GF-D8 (cell line): Measurements from ENCODE around the gene OPTC.
"Not testable (repeated sequence)": the region's sequence is repeated elsewhere in the genome, so short reads cannot be mapped to it uniquely, and the experiment has no call there.

Source experiments
- DNase-seq: peaks from one replicate; lab custom pipeline; 2025; lab: John Stamatoyannopoulos, UW

OPTC gene

DNA sequence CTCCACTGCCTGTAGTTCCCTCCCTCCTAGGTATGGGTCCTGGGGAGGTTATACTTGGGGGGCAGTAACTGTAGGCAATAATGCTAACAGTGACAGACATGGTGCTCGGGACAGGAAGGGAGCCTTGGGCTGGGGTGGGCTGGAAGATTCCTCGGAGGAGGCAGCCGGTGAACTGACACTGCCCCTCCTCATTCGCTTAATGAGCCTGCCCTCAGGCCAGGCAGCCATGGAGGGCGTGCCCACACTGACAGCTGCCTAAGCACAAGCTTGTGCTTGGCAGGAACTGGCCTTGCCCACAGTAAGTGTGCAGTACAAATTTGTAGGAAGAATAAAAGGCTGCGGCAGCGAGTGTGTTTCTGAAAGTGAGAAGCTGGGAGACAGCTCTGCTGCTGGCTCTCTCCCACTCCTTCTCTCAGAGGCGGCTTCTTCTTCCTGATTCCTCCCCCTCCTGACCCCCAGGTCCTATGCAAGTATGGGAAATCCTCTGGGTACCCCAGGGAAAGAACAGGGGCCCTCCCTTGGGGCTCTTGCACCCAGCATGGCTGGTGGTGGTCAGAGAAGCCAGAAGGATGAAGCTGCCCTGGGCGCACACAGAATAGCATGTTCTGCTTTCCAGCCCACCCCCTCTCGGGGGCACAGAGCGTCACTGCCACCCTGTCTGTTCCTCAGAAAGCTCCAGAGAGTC is 23.6 kb downstream of the OPTC start:
- no peak for DNase-seq

DNA sequence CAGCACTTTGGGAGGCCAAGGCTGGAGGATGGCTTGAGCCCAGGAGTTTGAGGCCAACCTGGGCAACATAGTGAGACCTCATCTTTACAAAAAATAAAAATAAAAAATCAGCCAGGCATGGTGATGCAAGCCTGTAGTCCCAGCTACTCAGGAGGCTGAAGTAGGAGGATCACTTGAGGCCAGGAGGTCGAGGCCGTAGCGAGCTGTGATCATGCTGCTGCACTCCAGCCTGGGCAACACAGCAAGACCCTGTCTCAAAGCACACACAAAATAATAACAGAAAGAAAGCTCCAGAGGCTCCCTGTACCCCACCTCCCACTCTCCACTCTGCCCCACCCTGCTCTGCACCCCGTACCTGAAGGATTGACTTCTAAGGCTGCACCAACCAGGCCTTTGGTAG is 24.2 kb downstream of the OPTC start:
- not testable (repeated sequence) for DNase-seq

DNA sequence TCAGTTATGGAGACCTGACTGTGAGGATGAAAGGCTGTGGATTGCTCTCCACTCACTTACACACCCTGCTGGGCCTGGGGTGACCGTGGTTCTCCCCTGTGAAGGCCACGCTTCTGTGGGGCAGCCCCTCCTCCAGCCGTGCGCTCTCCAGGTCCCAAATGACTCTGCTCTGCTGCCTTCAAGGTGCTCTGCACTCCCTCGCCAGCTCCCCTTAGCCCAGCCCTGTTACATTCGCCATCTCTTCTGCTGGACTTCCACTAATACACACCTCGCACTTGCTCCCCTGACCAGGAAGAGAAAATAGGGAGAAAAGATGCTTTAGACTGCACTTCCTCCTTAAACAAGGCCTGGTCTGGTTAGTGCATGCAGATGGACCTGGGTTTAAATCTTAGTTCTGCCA is 24.6 kb downstream of the OPTC start:
- no peak for DNase-seq

DNA sequence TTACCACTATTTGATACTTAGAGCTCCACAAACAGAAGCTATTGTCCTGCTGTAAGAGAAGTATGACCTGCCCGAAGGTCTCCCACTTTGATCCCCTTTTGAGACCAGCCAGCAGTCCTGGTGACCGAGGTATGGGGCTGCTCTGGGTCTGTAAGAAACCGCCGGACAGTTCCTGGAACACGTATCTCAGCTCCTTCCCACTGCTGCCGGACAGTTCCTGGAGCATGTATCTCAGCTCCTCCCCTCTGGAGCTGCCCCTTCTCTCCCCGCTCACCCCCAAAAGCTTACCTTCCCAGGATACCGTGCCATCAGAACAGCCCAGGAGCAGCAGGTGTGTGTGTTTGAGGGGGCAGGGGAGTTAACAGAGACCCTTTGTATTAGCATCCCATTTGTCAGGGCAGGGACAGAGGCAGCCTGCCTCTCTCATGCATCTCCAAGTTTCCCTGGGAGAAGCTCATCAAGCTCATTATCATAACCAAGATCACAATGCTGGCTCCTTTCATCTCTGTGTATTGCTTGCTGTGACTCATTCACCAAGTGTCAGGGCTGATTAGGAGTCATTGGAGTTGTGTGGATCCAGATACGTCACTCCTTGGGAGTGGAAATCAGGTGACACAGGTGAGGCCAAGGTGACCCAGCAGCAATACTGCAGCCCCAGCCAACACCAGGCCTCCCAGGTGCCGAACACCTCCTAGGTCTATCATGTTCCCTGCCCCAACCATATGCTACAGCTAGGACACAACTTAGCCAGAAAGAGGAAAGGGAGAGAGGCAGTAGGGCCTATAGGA is 25.3 kb downstream of the OPTC start:
- no peak for DNase-seq

DNA sequence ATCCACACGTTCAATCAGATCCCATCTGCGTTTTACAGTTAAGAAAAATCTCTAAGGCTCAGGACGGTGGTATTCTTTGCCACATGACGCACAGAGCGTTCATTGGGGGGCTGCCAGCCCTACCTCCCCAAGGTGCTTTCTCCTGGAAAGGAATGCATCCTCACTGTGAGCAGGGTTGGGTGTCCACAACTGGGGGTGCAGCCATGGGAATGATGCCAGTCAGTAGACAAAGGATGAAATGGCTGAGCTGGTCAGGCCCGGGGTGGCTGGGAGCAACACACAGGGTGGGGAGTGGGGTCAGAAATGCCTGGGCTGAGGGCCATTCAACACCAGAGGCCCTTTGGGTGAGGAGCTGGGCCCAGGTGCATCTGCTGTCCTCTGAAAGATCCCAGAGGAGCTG is 25.9 kb downstream of the OPTC start:
- DNase-seq, result no peak

DNA sequence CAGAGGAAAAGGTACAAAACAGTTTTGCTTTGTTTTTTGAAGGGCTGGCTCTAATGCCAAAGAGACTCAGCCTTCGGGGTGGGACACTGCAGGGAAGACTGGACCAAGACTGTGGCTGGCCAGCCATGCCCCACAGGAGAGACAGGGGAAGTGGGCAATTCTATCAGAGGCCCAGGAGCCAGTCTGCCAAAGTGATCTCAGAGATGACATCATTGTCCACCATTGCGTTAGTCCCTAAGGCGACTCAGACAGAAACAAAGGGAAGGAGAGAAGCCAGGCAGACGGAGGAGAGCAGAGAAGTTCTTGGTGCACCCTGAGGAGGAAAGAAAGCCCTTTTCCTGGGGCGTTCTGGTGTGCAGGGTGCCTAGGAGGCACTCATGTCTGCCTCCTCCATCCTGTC is 26.4 kb downstream of the OPTC start:
- DNase-seq, result no peak

DNA sequence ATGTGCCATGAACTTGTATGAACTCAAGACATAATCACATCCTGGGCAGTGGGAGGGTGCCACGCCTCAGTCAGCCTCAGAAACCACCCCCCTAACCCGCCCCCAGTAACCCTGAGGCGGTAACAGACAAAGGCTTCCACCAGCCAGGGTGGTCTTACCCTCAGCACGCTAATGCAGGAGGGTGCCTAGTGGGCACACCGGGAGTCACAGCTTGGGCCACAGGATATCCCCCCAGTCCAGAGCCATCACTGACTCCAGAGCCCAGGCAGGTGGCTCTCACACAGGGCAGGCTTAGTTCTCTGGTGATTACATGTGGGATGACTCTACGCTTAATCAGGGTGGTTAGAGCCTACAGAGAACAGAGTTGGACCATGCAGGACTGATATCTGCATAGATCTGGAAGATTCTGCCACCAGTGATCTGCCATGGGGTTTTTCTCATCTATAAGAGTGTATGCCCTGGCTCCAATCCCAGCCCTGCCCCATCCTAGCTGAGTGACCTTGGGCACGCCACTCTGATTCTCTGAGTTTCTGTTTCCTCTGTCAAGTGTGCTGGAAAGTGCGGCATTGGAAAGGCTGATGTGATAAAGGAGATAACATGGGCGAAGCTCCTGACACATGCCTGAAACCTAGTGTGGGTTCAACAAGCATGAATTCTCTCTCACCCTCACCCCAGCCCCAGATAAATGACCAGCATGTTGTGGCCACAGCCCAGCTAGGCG is 27.3 kb downstream of the OPTC start:
- no peak for DNase-seq

DNA sequence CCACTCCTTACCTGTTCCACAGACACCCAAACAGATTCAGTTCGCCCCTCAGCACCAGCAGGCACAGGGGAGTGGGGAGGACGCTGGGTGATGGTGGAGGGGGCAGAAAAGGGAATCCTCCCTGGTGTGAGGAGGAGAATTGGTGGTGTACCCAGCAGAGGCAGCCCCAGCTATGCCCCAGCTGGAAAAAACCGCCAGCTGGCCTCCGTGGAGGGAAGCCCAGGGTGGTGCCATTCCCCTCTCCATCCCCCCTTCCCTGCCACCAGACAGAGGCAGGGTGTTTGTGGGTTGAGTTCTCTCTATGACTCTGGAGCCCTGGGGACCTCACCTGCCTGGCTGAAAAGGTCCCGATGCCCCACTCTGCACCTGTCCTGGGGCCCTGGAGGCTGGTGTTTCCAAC is 27.9 kb downstream of the OPTC start:
- DNase-seq, result no peak

DNA sequence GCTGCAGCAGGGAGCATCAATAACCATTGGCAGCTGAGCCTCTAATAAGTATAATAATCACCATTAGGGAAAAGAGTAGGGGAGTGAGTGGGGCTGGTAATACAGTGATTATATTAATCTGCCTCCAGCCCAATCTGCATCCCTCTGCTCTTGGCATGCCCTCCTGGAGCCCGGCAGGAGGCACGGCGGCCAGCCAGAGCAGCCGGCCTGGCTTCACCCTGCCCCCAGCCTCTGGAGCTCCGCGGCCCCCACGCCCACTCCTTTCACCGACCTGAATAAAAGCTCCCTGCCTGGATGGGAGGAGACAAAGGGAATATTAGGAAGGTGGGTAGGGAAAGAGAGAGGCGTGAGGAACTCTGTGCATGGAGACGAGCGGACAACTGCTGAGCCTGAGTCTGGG is 28.3 kb downstream of the OPTC start:
- DNase-seq, result no peak

DNA sequence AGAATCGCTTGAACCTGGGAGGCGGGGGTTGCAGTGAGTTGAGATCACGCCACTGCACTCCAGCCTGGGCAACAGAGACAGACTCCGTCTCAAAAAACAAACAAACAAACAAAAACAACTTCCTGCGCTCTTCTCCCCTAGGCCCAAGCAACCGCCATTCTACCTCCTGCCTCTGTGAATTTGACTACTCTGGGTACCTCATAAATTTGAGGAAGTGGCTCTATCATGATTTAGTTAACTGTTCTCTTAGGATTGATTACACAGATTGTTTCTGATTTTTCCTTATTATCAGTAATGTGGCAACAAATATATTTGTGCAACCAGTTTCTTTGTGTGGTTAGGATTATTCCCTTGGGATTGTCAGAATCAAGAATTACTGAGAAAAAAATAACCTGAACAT is 29.7 kb downstream of the OPTC start:
- DNase-seq, result no peak

DNA sequence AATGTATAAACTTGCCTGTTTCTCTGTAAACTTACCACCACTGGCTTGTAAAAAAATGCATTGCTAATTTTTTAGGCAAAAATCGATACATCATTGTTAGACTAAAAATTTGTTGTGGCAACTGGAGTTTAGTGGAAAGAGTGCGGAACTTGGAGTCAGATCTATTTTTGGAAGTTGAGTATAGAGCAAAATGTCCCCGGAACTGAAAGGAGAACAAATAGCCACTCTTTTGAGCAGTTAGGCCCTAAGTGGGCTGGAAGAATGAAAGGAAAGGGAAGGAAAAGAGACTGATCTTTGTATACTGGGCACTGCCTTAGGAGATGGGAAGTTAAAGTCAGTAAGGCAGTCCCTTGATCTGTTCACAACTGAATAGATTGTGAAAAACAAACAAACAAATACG is 30.2 kb downstream of the OPTC start:
- DNase-seq, result no peak

DNA sequence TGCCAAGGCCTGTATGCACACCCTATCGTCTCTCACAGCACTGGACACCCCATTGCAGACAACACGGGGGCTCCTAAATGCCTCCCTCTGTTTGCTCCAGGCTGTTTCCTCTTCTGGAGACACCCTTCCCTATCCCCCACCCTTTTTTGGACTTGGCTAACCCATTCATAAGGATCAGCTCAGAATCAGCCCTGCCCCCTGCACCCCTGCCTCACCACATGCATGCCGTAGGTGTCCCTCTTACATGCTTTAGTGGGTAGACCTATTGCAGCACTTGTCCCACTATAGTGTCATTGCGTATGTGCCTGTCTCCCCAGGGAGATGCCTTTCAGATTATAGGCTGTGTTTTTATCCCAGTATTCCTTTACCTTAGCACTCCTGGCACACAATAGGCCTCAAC is 30.9 kb downstream of the OPTC start:
- no peak for DNase-seq

DNA sequence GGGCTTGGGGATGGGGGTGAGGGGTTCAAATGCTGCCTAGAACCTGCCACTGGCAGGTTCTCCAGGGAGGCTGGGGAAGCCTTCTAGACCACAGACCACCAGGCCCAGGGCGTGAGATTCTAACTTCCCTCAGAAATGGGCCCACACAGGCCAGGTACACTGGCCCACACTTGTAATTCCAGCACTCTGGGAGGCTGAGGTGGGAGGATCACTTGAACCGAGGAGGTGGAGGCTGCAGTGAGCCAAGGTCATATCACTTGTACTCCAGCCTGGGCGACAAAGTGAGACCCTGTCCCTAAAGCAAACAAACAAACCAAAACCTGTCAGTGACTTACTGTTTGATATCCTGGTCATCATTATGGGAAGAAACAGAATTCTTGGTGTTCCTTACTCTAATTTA is 31.7 kb downstream of the OPTC start:
- DNase-seq, result no peak

DNA sequence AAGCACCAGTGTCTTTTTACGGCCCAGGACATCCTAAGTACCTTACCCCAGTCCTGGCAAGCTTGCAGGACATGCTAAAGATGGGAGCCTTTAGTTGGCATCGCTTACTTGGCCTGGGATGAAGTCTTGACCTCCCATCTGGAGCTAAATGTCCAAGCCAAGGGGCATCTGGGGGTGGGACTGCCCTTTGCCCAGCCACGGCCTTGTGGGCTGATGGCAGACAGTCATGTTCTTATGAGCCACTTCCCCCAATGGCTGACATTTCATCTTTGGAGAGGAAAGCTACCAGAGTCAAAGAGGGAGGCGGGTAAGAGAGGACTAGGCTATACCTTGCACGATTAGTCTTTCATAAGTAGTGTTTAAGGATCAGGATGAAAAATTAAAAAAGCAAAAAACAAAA is 32.2 kb downstream of the OPTC start:
- DNase-seq, result no peak

DNA sequence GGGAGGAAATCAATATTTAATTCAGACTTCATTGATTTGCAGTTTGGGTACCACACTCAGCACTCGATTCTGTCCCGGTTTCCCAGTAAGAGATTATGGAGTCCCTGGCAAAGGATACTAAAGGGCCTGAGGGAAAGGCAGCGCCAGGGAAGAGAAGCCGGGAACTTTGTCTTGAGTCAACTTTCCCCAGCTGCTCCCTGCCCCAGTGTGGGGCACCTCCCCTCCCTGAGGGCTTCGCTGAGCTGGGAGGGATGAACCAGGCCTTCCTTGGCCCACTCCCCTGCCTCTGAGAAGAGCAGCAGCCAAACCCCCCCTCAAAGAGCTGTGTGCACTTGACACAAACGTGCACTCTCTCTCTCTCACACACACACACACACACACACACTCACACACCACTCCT is 32.6 kb downstream of the OPTC start:
- DNase-seq, result no peak

DNA sequence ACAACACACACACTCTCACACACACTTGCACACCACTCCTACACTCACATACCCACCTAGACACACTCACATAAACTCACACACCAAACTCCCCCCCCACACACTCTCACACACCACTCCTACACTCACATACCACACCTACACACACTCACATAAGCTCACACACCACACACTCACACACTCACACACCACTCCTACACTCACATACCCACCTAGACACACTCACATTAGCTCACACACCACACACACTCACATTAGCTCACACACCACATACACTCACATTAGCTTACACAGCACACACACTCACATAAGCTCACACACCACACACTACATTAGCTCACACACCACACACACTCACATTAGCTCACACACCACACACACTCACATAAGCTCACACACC is 33.1 kb downstream of the OPTC start:
- no peak for DNase-seq

DNA sequence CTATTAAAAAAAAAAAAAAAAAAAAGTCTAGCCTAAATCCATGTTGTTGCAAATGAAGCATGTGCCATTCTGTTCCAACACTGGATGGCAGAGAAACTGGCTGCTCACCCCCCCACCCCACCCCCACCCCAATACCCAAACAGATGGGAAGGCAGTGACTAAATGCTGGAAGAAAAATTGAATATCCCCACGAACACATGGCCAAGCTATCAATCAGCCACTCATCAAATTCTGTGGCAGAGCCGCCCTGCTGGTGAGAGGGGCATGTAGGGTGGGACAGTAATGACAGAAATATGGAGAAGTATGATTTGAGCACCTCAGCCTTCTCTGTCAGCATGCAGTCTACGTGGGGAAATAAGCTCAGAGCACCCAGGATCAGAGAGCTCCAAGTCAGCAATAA is 34.1 kb downstream of the OPTC start:
- no peak for DNase-seq

DNA sequence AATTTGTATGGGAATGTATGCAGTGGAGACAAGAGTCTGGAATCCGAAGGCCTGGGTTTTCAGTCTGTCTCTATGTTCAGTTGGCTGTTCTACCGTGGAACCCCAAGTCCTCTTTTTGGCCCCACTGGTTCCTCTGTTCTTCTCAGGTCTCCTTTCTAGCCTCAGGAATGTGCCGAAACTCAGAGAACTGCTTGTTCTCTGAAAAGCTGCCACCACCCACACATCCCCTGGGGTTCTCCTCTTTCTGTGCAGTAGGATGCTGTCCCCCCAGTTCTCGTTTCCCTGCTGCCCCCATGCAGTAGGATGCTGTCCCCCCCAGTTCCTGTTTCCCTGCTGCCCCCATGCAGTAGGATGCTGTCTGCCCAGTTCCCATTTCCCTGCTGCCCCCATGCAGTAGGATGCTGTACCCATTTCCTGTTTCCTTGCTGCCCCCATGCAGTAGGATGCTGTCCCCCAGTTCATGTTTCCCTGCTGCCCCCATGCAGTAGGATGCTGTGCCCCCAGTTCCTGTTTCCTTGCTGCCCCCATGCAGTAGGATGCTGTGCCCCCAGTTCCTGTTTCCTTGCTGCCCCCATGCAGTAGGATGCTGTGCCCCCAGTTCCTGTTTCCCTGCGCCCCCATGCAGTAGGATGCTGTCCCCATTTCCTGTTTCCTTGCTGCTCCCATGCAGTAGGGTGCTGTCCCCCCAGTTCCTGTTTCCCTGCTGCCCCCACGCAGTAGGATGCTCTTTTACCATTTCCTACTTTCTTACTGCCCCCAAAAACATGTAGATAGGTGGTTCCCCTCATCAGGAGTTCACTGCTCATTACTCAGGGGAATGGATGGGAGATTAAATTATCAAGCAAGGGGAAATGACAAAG is 35.3 kb downstream of the OPTC start:
- DNase-seq, result no peak

DNA sequence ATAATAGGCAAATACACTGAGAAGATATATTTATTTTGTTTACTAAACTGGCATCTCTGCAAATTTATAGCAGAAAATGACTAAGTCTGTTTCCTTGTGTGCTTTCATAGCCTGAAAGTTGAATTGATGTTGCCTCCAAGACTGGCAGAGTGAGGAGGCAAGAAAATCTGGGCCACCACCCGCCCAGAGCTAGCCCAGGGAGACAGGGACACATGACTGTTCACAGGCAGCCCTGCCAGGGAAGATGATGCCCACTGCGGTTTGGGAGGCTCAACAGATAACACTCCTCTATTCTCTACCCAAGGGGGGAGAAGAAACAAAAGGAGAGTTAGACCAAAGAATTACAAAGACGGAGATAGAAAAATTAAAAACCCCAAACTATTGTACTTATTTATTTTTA is 37.1 kb downstream of the OPTC start:
- no peak for DNase-seq

DNA sequence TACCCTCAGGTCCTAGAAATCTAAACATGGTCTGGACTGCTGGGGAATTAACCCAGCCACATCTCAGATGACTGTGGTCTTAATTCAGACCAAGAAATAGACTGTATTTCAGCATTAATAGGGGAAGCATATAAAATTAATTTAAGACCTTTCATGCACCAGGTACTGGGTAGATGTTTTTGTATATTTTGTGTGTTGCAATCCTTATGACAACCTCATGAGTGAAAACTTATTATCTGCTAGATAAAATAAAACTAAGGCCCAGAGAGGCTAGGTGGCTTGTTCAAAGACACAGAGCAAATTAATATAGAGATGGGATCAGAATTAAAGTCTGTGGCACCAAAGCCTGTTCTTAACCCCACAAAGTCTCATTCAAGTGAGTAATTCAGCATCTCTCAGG is 40.1 kb downstream of the OPTC start:
- DNase-seq, result no peak

DNA sequence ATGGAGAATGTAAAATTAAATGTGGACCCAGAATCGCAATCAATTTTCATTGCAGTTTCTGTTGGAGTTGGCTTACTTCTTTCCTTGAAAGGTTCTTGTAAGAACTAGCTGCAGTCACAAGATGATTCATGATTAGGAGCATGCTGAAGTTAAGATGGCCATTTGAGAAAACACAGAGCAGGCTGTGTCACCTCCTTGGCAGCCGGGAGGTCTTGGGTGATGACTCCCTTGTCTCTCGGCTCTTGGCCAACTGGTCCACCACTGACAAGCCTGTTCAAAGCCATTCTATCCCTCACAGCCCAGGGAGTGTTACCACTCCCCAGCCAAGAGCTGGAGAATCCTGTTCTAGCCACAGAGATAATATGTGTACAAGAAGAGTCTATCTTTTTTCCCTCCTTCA is 40.6 kb downstream of the OPTC start:
- no peak for DNase-seq

DNA sequence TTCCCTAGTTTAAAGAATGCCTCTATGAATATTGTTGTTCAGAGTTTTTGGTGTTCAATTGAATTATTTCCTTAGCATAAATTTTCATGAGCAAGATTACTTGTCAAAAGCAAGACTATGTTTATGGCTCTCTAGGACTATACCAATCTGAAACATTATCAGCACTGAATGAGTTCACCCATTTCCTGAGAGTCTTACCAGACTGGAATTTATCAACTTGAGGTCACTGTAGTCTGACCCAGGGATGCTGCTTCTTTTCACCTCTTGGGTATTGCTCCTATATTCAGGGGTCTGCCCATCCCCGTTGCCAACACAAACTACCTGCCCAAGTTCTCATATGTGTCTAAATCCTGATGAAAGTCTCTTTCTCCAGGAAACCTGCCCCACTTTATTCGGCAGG is 42.6 kb downstream of the OPTC start:
- no peak for DNase-seq
